HCT116 (cell line): ENCODE results near the gene KRT83. TPM values are rescaled to one million over a fixed set of nuclear protein-coding genes. Genes with fewer than 3 reads are reported as not detected.

Experiments used
- ATAC-seq: fragments of 200-7000 bp; cut with Tn5 transposase; 2 replicates; pipeline ENCODE4 v1.9.1; 2020; ENCODE audit warnings: mild to moderate bottlenecking, moderate library complexity
- BruUV-seq: library from RNA; stranded (reverse); fragments of 400-500 nt; replicated peaks from 2 replicates; lab custom pipeline; 2021; lab: Mats Ljungman, UMichigan
- CTCF ChIA-PET: fragments of 300-600 bp; sonication (Branson Sonifier 250); formaldehyde crosslinking; loops from one replicate; lab custom pipeline; 2021; ENCODE audit warnings: antibody characterized with exemption; lab: Charles Lee
- POLR2A ChIA-PET: fragments of 300-600, 350-600 bp; sonication (Branson Sonifier 250); formaldehyde crosslinking; loops from one replicate; lab custom pipeline; 2021; ENCODE audit warnings: antibody characterized with exemption; lab: Charles Lee
- RAD21 ChIA-PET, 2 experiments: fragments of 300-600 bp; sonication (Branson Sonifier 250); formaldehyde crosslinking; loops; one replicate each; lab custom pipeline; 2023; ENCODE audit warnings: low total read pairs in 2 of 2; ENCODE audit not compliant: uncharacterized antibody in 2 of 2, unreplicated experiment in 2 of 2, low non-redundant PET in 1 of 2; lab: Charles Lee
- DNase-seq: peaks from one replicate; pipeline ENCODE4 v3.0.0-alpha.2; 2010; ENCODE audit warnings: low read depth, low spot score
- H2AFZ ChIP-seq: fragments of 200-600 bp; shearing (Covaris generic), sonication (generic); 2 replicates; pipeline ENCODE4 v1.6.1; 2017; ENCODE audit warnings: low read depth, mixed run types, mixed read lengths, antibody characterized with exemption, low read length; ENCODE audit not compliant: poor library complexity, severe bottlenecking
- H3K27ac ChIP-seq: 2 replicates; pipeline ENCODE4 v1.5.1; 2012; ENCODE audit warnings: low read depth, low read length
- H3K27me3 ChIP-seq: fragments of 200-600 bp; sonication (generic); 2 replicates; pipeline ENCODE4 v1.6.1; 2016; ENCODE audit warnings: mixed run types, low read length, mixed read lengths; ENCODE audit not compliant: insufficient read depth
- H3K36me3 ChIP-seq, 2 experiments: fragments of 200-500 bp in 1 of 2; fragments of 200-600 bp in 1 of 2; sonication (Bioruptor generic) in 1 of 2; sonication (generic) in 1 of 2; 2 replicates each; pipeline versions ENCODE4 v1.5.1 to v1.6.1; 2014 to 2016; ENCODE audit warnings: low read length in 2 of 2, inconsistent platforms in 1 of 2, mixed read lengths in 1 of 2, mixed run types in 1 of 2; ENCODE audit not compliant: insufficient read depth in 2 of 2, control insufficient read depth in 1 of 2
- H3K4me1 ChIP-seq, 2 experiments: fragments of 200-600 bp in 1 of 2; sonication (generic) in 1 of 2; 2 replicates each; pipeline versions ENCODE4 v1.5.1 to v1.6.1; 2012 to 2017; ENCODE audit warnings: low read length in 2 of 2, inconsistent platforms in 1 of 2, mild to moderate bottlenecking in 1 of 2, mixed read lengths in 1 of 2, mixed run types in 1 of 2, moderate library complexity in 1 of 2; ENCODE audit not compliant: insufficient read depth in 2 of 2, control insufficient read depth in 1 of 2
- H3K4me2 ChIP-seq: fragments of 200-600 bp; sonication (generic); 2 replicates; pipeline ENCODE4 v1.6.1; 2017; ENCODE audit warnings: mixed run types, low read length, mixed read lengths
- H3K4me3 ChIP-seq, 2 experiments: fragments of 200-600 bp in 1 of 2; sonication (generic) in 1 of 2; replicated peaks in 1 of 2; 2 replicates each; pipeline ENCODE4 v1.5.1; 2011 to 2016; ENCODE audit warnings: low read length in 2 of 2, control low read depth in 1 of 2, low read depth in 1 of 2, mild to moderate bottlenecking in 1 of 2, mixed read lengths in 1 of 2, mixed run types in 1 of 2
- H3K79me2 ChIP-seq: fragments of 200-600 bp; sonication (generic); 2 replicates; pipeline ENCODE4 v1.6.1; 2017; ENCODE audit warnings: mild to moderate bottlenecking, mixed run types, low read length, moderate library complexity, mixed read lengths; ENCODE audit not compliant: insufficient read depth
- H3K9ac ChIP-seq: fragments of 200-600 bp; sonication (generic); 2 replicates; pipeline ENCODE4 v1.6.1; 2016; ENCODE audit warnings: low read length, mixed read lengths
- H3K9me2 ChIP-seq: fragments of 200-600 bp; sonication (generic), shearing (Covaris generic); 2 replicates; pipeline ENCODE4 v1.6.1; 2017; ENCODE audit warnings: mixed run types, mild to moderate bottlenecking, moderate library complexity; ENCODE audit not compliant: insufficient read depth
- H3K9me3 ChIP-seq, 2 experiments: fragments of 200-500 bp in 1 of 2; fragments of 200-600 bp in 1 of 2; sonication (Bioruptor generic) in 1 of 2; sonication (generic) in 1 of 2; 2 replicates each; pipeline ENCODE4 v1.6.1; 2014 to 2017; ENCODE audit warnings: low read length in 2 of 2, mixed read lengths in 2 of 2, inconsistent platforms in 1 of 2, low read depth in 1 of 2, mild to moderate bottlenecking in 1 of 2, mixed run types in 1 of 2, moderate library complexity in 1 of 2; ENCODE audit not compliant: control insufficient read depth in 1 of 2, insufficient read depth in 1 of 2
- H4K20me1 ChIP-seq: fragments of 200-600 bp; sonication (generic), shearing (Covaris generic); 2 replicates; pipeline ENCODE4 v1.6.1; 2017; ENCODE audit warnings: mixed run types, mild to moderate bottlenecking, moderate library complexity; ENCODE audit not compliant: insufficient read depth
- POLR2AphosphoS5 ChIP-seq: IDR thresholded peaks from 2 replicates; pipeline ENCODE4 v1.6.1; 2011; ENCODE audit warnings: mild to moderate bottlenecking, low read depth, low read length, moderate library complexity
- ZNF274 ChIP-seq: fragments of 200-500 bp; sonication (Bioruptor generic); IDR thresholded peaks from 2 replicates; pipeline ENCODE4 v1.6.1; 2014; ENCODE audit warnings: mild to moderate bottlenecking, low read depth, low read length, inconsistent platforms
- intact Hi-C: fragments of 100-400 bp; cut with micrococcal nuclease; formaldehyde crosslinking; loops from 2 replicates; pipeline ENCODE4 v1.10.0; 2022
- total RNA-seq: library from RNA; stranded (reverse); gene quantifications from one replicate; pipeline ENCODE4 v1.2.1, GENCODE V29; 2021; ENCODE audit not compliant: unreplicated experiment
- TF ChIP-seq, protein P1 (sequence below): IDR thresholded peaks from 2 replicates; pipeline ENCODE4 v1.6.1; 2012; ENCODE audit warnings: low read depth

Gene KRT83
- total RNA-seq, 1 experiment from 2014 or later = not detected

DNA sequence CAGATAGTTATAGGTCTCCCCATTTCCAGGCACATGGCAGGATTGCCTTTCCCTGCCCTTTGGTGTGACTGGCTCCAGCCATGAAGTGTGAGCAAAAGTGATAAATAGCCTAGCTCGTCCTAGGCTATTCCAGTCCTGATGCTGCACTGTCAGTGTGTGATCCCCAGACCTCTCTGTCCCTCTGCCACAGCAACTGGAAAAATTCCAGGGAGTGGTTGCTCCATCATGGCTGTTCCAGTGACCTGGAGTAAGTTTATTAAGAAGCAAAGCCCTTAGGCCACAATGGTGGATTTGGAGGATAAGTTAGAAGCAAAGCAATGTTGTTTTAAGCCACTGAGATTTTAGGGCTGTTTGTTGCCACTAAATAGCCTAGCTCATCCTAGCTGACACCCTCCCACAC, 9.8 kb upstream of the KRT83 start:
- Histone ChIP-seq H3K79me2 (no peaks in the 10 kb centered on the region), H3K4me3 (no peak overlapping the region), H3K4me1 (peaks cover 0 to 15% of the 10 kb centered on the region in 2 experiments; a peak in 2 of 4 replicates), H3K36me3 (no peaks in the 10 kb centered on the region), H3K27me3 (no peaks in the 10 kb centered on the region), H3K9ac (no peak overlapping the region), H2AFZ (no peak overlapping the region), H3K27ac (no peak overlapping the region), H3K9me2 (no peaks in the 10 kb centered on the region), H3K4me2 (no peak overlapping the region), H4K20me1 (no peaks in the 10 kb centered on the region), H3K9me3 (no peaks in the 10 kb centered on the region)
- POLR2A ChIA-PET = interaction anchor here (0.6 to 1.2 kb wide), 2 partner anchors 51 to 93 kb away, joined by 3 to 5 read pairs; no protein-coding TSS in a partner anchor
- CTCF ChIA-PET = interaction anchor here (1.0 to 1.5 kb wide), 3 partner anchors 15 to 548 kb away, joined by 3 to 5 read pairs (median 3); no protein-coding TSS in a partner anchor
- BruUV-seq = no TSS peak
- ATAC-seq = no peak
- TF ChIP-seq, protein P1, sequence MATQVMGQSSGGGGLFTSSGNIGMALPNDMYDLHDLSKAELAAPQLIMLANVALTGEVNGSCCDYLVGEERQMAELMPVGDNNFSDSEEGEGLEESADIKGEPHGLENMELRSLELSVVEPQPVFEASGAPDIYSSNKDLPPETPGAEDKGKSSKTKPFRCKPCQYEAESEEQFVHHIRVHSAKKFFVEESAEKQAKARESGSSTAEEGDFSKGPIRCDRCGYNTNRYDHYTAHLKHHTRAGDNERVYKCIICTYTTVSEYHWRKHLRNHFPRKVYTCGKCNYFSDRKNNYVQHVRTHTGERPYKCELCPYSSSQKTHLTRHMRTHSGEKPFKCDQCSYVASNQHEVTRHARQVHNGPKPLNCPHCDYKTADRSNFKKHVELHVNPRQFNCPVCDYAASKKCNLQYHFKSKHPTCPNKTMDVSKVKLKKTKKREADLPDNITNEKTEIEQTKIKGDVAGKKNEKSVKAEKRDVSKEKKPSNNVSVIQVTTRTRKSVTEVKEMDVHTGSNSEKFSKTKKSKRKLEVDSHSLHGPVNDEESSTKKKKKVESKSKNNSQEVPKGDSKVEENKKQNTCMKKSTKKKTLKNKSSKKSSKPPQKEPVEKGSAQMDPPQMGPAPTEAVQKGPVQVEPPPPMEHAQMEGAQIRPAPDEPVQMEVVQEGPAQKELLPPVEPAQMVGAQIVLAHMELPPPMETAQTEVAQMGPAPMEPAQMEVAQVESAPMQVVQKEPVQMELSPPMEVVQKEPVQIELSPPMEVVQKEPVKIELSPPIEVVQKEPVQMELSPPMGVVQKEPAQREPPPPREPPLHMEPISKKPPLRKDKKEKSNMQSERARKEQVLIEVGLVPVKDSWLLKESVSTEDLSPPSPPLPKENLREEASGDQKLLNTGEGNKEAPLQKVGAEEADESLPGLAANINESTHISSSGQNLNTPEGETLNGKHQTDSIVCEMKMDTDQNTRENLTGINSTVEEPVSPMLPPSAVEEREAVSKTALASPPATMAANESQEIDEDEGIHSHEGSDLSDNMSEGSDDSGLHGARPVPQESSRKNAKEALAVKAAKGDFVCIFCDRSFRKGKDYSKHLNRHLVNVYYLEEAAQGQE = no peak
- no peak for TF ChIP-seq POLR2AphosphoS5
- TF ChIP-seq ZNF274 = no peak
- intact Hi-C loops = no loop called here
- DNase-seq = no peak
- RAD21 ChIA-PET = no interaction called here
